Stomach smooth muscle (tissue), 2 donors: ENCODE results near the gene MIPEP.

ENCODE experiments used
- H3K27ac ChIP-seq: one replicate; pipeline ENCODE4 v1.7.0; 2013; ENCODE audit warnings: mild to moderate bottlenecking, low read length, inconsistent platforms
- H3K27me3 ChIP-seq, 2 donors: one replicate each; pipeline ENCODE4 v1.7.0; 2013; ENCODE audit warnings: low read length in 2 of 2; ENCODE audit not compliant: insufficient read depth in 2 of 2, control insufficient read depth in 1 of 2
- H3K36me3 ChIP-seq, 2 donors: one replicate each; pipeline ENCODE4 v1.7.0; 2013; ENCODE audit warnings: low read length in 2 of 2; ENCODE audit not compliant: control insufficient read depth in 2 of 2, insufficient read depth in 2 of 2
- H3K4me1 ChIP-seq: one replicate; pipeline ENCODE4 v1.7.0; 2013; ENCODE audit warnings: low read length; ENCODE audit not compliant: control insufficient read depth, insufficient read depth
- H3K4me3 ChIP-seq, 2 donors: one replicate each; pipeline ENCODE4 v1.7.0; 2013; ENCODE audit warnings: low read length in 2 of 2
- H3K9ac ChIP-seq, 2 donors: one replicate each; pipeline ENCODE4 v1.7.0; 2013; ENCODE audit warnings: low read length in 2 of 2, mild to moderate bottlenecking in 1 of 2
- H3K9me3 ChIP-seq, 2 donors: one replicate each; pipeline ENCODE4 v1.7.0; 2013; ENCODE audit warnings: low read length in 2 of 2; ENCODE audit not compliant: control insufficient read depth in 2 of 2
- donor health status: healthy.
- donor health status: Pancreatic carcinoma.

Gene MIPEP

GRCh38 chr13:23715762-23716235, 173.4 kb downstream of the MIPEP start:
- H3K4me3 ChIP-seq, result no peak overlapping the region
- H3K27me3 ChIP-seq, result no peaks in the 10 kb centered on the region
- no peak overlapping the region for H3K9ac ChIP-seq
- no peak overlapping the region for H3K27ac ChIP-seq
- no peaks in the 10 kb centered on the region for H3K36me3 ChIP-seq
- H3K9me3 ChIP-seq, result no peaks in the 10 kb centered on the region
- H3K4me1 ChIP-seq, result no peaks in the 10 kb centered on the region

GRCh38 chr13:23715092-23715761, 174.0 kb downstream of the MIPEP start:
- Histone ChIP-seq H3K4me3 (no peak overlapping the region), H3K36me3 (no peaks in the 10 kb centered on the region)

DNA sequence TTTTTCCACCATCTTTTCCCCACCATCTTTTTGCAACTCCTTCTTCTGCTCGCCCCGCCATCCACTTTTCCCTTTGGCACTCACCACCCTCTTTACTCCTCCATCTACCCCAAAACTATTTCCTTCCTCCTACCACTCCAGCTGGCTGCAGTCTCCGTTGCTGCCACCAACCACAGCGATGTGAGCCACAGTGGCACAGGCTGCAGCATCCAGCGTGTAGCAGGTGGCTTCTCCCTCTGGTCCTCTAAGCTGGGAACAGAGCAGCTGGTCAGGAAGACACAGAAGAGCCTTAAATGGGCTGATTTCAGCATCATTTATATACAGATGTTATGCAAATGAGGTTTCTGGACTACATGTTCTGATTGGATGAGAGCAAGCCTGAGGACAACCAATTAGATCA, 174.5 kb downstream of the MIPEP start:
- Histone ChIP-seq H3K27me3 (no peaks in the 10 kb centered on the region), H3K9ac (no peak overlapping the region), H3K4me3 (no peak overlapping the region), H3K9me3 (no peaks in the 10 kb centered on the region), H3K4me1 (no peaks in the 10 kb centered on the region), H3K36me3 (no peaks in the 10 kb centered on the region), H3K27ac (no peak overlapping the region)

More at GRCh38 chr13:23715092-23715761, 174.0 kb downstream of the MIPEP start:
- Histone ChIP-seq H3K27me3 (no peaks in the 10 kb centered on the region), H3K4me1 (no peaks in the 10 kb centered on the region), H3K9me3 (no peaks in the 10 kb centered on the region), H3K9ac (no peak overlapping the region), H3K27ac (no peak overlapping the region)

DNA sequence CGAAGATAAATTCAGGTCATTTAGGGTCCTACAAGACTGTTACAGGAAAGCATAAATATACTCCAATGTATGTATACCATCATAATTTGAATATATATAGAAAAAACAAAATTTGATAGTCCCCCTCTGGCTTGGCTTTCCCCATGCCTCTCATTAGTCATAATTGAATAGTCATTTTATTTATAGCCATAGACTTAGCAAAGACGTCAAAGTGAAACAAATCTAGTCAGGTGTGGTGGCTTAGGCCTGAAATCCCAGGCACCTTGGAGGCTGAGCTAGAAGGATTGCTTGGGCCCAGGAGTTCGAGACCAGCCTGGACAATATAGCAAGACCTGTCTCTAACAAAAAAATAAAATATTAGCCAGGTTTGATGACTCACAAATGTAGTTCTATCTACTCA, 177.8 kb downstream of the MIPEP start:
- H3K27me3 ChIP-seq, result no peaks in the 10 kb centered on the region
- no peaks in the 10 kb centered on the region for H3K9me3 ChIP-seq
- no peaks in the 10 kb centered on the region for H3K36me3 ChIP-seq

GRCh38 chr13:23710366-23710765, 178.8 kb downstream of the MIPEP start:
- no peak overlapping the region for H3K4me3 ChIP-seq

More for the DNA sequence above, 177.8 kb downstream of the MIPEP start:
- Histone ChIP-seq H3K27ac (no peak overlapping the region), H3K4me1 (no peaks in the 10 kb centered on the region), H3K4me3 (no peak overlapping the region), H3K9ac (no peak overlapping the region)

GRCh38 chr13:23709536-23709935, 179.7 kb downstream of the MIPEP start:
- Histone ChIP-seq H3K9ac (no peak overlapping the region), H3K36me3 (no peaks in the 10 kb centered on the region), H3K9me3 (no peaks in the 10 kb centered on the region), H3K27me3 (no peaks in the 10 kb centered on the region), H3K27ac (no peak overlapping the region), H3K4me1 (no peaks in the 10 kb centered on the region), H3K4me3 (no peak overlapping the region)

More at GRCh38 chr13:23710366-23710765, 178.8 kb downstream of the MIPEP start:
- H3K27me3 ChIP-seq, result no peaks in the 10 kb centered on the region
- H3K9ac ChIP-seq, result no peak overlapping the region
- H3K9me3 ChIP-seq, result no peaks in the 10 kb centered on the region
- no peaks in the 10 kb centered on the region for H3K36me3 ChIP-seq
- H3K4me1 ChIP-seq, result no peaks in the 10 kb centered on the region
- no peak overlapping the region for H3K27ac ChIP-seq

- Histone ChIP-seq H3K36me3 (no peaks in the 10 kb centered on the region), H3K4me1 (no peaks in the 10 kb centered on the region), H3K4me3 (no peak overlapping the region), H3K9me3 (no peaks in the 10 kb centered on the region), H3K27me3 (no peaks in the 10 kb centered on the region), H3K9ac (no peak overlapping the region), H3K27ac (no peak overlapping the region)
These were observed 181.5 kb downstream of the MIPEP start for GRCh38 chr13:23707674-23708073.

DNA sequence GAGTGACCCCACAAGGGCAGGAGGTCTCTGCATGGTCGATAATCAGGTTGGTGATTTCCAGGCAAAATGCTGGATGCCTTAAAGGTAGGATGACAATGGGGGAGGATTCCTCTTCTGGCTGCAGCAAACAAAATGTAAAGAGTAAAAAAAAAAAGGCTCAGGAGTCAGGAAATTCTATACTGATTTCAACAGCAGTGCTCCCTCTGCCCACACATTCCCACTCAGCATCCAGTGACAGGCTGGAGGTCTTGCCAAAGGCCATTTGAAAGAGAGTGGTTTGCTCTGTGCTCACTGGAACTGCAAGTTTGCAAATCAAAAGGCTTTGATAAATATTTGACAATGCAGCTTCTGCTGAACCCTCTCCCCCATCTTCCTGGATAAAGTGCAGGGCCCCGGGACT, 183.6 kb downstream of the MIPEP start:
- H3K36me3 ChIP-seq, result no peaks in the 10 kb centered on the region
- H3K4me1 ChIP-seq, result no peaks in the 10 kb centered on the region
- no peaks in the 10 kb centered on the region for H3K9me3 ChIP-seq
- H3K9ac ChIP-seq, result no peak overlapping the region
- H3K27me3 ChIP-seq, result no peaks in the 10 kb centered on the region
- no peak overlapping the region for H3K27ac ChIP-seq
- no peak overlapping the region for H3K4me3 ChIP-seq

DNA sequence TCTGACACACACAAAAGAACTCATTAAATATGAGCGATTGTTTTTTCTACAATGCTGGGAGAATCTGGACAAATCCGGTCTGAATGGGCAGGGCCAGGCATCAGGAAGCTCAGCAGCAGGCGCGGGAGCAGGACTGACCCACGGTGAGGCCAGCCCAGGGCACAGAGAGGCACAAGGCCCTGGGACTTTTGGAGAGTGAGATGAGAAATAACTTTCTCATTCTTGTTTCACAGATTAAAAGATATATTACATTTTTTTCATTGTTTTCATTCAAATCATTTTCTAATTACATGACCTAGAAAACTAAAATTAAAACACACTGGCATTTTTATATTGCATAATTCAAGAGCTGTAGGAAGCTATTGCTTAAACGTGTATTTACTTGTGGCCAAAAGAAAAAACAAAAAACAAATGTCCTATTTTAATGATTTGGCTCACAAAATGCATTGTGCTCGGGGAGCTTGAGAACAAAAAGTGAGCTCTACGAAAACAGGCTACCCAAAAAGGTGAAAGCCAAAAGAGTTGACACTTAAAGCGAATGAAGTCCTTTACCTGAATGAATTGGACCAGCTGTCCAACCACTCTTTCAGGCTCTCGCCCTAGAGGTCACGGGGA, 185.8 kb downstream of the MIPEP start:
- H3K27me3 ChIP-seq, result no peaks in the 10 kb centered on the region
- H3K9me3 ChIP-seq, result no peaks in the 10 kb centered on the region
- no peak overlapping the region for H3K9ac ChIP-seq
- no peaks in the 10 kb centered on the region for H3K36me3 ChIP-seq
- no peak overlapping the region for H3K4me3 ChIP-seq
- no peak overlapping the region for H3K27ac ChIP-seq
- no peaks in the 10 kb centered on the region for H3K4me1 ChIP-seq

- H3K36me3 ChIP-seq, result no peaks in the 10 kb centered on the region
- no peak overlapping the region for H3K9ac ChIP-seq
- no peaks in the 10 kb centered on the region for H3K27me3 ChIP-seq
- H3K9me3 ChIP-seq, result no peaks in the 10 kb centered on the region
- no peak overlapping the region for H3K27ac ChIP-seq
- no peaks in the 10 kb centered on the region for H3K4me1 ChIP-seq
- H3K4me3 ChIP-seq, result no peak overlapping the region
These were observed 187.6 kb downstream of the MIPEP start for GRCh38 chr13:23701636-23702035.

- Histone ChIP-seq H3K4me1 (no peaks in the 10 kb centered on the region), H3K27ac (no peak overlapping the region), H3K27me3 (no peaks in the 10 kb centered on the region), H3K36me3 (no peaks in the 10 kb centered on the region), H3K9ac (no peak overlapping the region), H3K9me3 (no peaks in the 10 kb centered on the region), H3K4me3 (no peak overlapping the region)
These were observed 188.0 kb downstream of the MIPEP start for GRCh38 chr13:23701186-23701585.
